Parathyroid adenoma (tissue), 2 donors: ENCODE data around the gene ZNF678.

Source experiments
- H2AFZ ChIP-seq: fragments of 300-600 bp; sonication (generic); one replicate; pipeline ENCODE4 v1.7.0; 2017; ENCODE audit warnings: antibody characterized with exemption, mild to moderate bottlenecking
- H3K27ac ChIP-seq: fragments of 300-600 bp; sonication (generic); one replicate; pipeline ENCODE4 v1.7.0; 2017
- H3K27me3 ChIP-seq: fragments of 300-600 bp; sonication (generic); one replicate; pipeline ENCODE4 v1.7.0; 2017; ENCODE audit warnings: low read length; ENCODE audit not compliant: control insufficient read depth, insufficient read depth
- H3K36me3 ChIP-seq: fragments of 300-600 bp; sonication (generic); one replicate; pipeline ENCODE4 v1.7.0; 2017; ENCODE audit warnings: low read length; ENCODE audit not compliant: control insufficient read depth, insufficient read depth
- H3K4me1 ChIP-seq: fragments of 300-600 bp; sonication (generic); one replicate; pipeline ENCODE4 v1.7.0; 2017; ENCODE audit warnings: control low read depth
- H3K4me2 ChIP-seq: fragments of 300-600 bp; sonication (generic); one replicate; pipeline ENCODE4 v1.7.0; 2017; ENCODE audit warnings: low read length
- H3K4me3 ChIP-seq: fragments of 300-600 bp; sonication (generic); one replicate; pipeline ENCODE4 v1.7.0; 2017; ENCODE audit warnings: low read depth, low read length
- H3K79me2 ChIP-seq: fragments of 300-600 bp; sonication (generic); one replicate; pipeline ENCODE4 v1.7.0; 2017; ENCODE audit warnings: control low read depth
- H3K9ac ChIP-seq: fragments of 300-600 bp; sonication (generic); one replicate; pipeline ENCODE4 v1.7.0; 2017; ENCODE audit warnings: mild to moderate bottlenecking
- H3K9me3 ChIP-seq: fragments of 300-600 bp; sonication (generic); one replicate; pipeline ENCODE4 v1.7.0; 2017; ENCODE audit warnings: low read length; ENCODE audit not compliant: control insufficient read depth
- CTCF ChIP-seq: fragments of 300-600 bp; sonication (generic); IDR thresholded peaks from one replicate; pipeline ENCODE4 v1.7.0; 2017; ENCODE audit warnings: antibody characterized with exemption, mild to moderate bottlenecking
- donor health status: primary hyperparathyroidism.

Gene ZNF678

DNA sequence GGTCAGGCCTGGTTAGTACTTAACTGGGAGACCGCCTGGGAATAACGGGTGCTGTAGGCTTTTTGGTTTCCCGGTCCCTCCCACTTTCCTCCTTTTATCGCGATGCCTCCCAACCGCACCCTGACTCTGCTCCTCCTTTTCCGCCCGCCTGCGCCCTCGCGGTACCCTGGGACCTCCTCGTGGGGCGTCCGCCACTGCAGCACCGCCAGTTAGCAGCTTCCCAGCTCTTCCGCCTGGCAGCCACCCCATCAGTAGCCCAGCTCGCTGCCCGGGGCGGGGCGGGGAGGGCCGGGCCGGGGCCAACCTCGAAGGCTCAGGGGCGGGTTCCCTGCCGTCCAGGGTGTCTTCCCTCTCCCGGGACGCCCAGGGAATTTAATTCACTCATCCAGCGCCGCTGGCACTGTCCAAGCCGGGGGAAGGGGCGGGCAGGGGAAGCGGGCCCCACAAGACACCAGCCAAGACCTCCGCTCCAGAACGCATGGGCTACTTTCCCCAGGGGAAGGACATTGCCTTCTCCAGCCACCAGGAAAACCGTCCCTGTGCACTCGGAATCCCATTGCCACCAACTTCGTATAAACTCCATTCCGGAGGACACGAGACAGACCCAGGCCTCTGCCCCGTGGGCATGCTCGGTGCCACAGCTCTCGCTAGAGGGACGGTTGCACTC is 2.0 kb upstream of the ZNF678 start:
- Histone ChIP-seq H3K9me3 (no peaks in the 10 kb centered on the region), H3K4me1 (no peaks in the 10 kb centered on the region), H3K27ac (no peak overlapping the region), H3K4me2 (no peak overlapping the region), H2AFZ (no peak overlapping the region), H3K36me3 (no peaks in the 10 kb centered on the region), H3K9ac (no peak overlapping the region), H3K27me3 (no peaks in the 10 kb centered on the region), H3K4me3 (no peak overlapping the region), H3K79me2 (no peaks in the 10 kb centered on the region)
- TF ChIP-seq CTCF: no peak

- no peak overlapping the region for H3K4me2 ChIP-seq
- H3K4me3 ChIP-seq: no peak overlapping the region
- no peaks in the 10 kb centered on the region for H3K36me3 ChIP-seq
- no peaks in the 10 kb centered on the region for H3K4me1 ChIP-seq
- no peaks in the 10 kb centered on the region for H3K9me3 ChIP-seq
- H3K9ac ChIP-seq: no peak overlapping the region
- H3K79me2 ChIP-seq: no peaks in the 10 kb centered on the region
- TF ChIP-seq CTCF: no peak
- H3K27me3 ChIP-seq: no peaks in the 10 kb centered on the region
- H2AFZ ChIP-seq: no peak overlapping the region
- no peak overlapping the region for H3K27ac ChIP-seq
Measured at GRCh38 chr1:227562037-227562436, 1.3 kb upstream of the ZNF678 start.

DNA sequence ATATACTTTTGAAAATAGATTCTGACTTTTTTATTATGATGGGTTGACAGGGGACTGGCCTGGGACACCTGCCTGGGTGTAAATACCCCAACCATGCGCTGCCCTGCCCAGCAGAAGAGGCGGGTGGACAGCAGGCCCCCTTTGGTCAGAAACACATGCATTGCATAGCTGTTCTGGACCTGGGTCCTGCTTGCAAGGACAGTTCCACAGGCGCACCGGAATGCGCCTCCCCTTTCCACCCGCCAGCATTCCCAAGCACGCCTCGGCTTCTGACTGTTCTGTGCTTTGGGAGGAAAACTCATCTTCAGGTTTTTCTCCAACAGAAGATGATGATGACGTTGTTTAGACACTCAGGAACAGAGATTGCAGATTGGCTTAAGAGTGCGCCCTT is 428 bp upstream of the ZNF678 start:
- Histone ChIP-seq H3K9me3 (no peaks in the 10 kb centered on the region), H3K36me3 (no peaks in the 10 kb centered on the region), H2AFZ (no peak overlapping the region), H3K27me3 (no peaks in the 10 kb centered on the region), H3K4me1 (no peaks in the 10 kb centered on the region), H3K4me3 (peak overlapping the region; percentile 73), H3K4me2 (peak overlapping the region; percentile 86), H3K27ac (peak overlapping the region; percentile 71), H3K9ac (no peak overlapping the region), H3K79me2 (no peaks in the 10 kb centered on the region)
- no peak for TF ChIP-seq CTCF

GRCh38 chr1:227567256-227567655 is 3.9 kb downstream of the ZNF678 start:
- Histone ChIP-seq H3K27ac (no peak overlapping the region), H3K4me3 (no peak overlapping the region), H2AFZ (no peak overlapping the region), H3K27me3 (no peaks in the 10 kb centered on the region), H3K9me3 (no peaks in the 10 kb centered on the region), H3K4me1 (no peaks in the 10 kb centered on the region), H3K36me3 (no peaks in the 10 kb centered on the region), H3K9ac (no peak overlapping the region), H3K4me2 (no peak overlapping the region), H3K79me2 (no peaks in the 10 kb centered on the region)
- no peak for TF ChIP-seq CTCF

GRCh38 chr1:227568593-227568992 is 5.2 kb downstream of the ZNF678 start:
- Histone ChIP-seq H2AFZ (no peak overlapping the region), H3K9me3 (no peaks in the 10 kb centered on the region), H3K4me1 (no peaks in the 10 kb centered on the region), H3K9ac (no peak overlapping the region), H3K79me2 (no peaks in the 10 kb centered on the region), H3K36me3 (no peaks in the 10 kb centered on the region), H3K27me3 (no peaks in the 10 kb centered on the region), H3K27ac (no peak overlapping the region), H3K4me2 (no peak overlapping the region), H3K4me3 (no peak overlapping the region)
- no peak for TF ChIP-seq CTCF
